Measurements from ENCODE around the gene FNDC3B.

GRCh38 chr3:172029425-172030098 is 9.8 kb upstream of the FNDC3B start:
- TF ChIP-seq MYC (IDR thresholded peaks at IDR 0.05; ENCODE audit: low read depth, low read length): no peak
- TF ChIP-seq EZH2 (IDR thresholded peaks at IDR 0.05; ENCODE audit: borderline replicate concordance, low read depth, low read length, severe bottlenecking): no peak
- no peak for TF ChIP-seq POLR2A (IDR thresholded peaks at IDR 0.05; ENCODE audit: low read depth, low read length)
- TF ChIP-seq, protein P1, sequence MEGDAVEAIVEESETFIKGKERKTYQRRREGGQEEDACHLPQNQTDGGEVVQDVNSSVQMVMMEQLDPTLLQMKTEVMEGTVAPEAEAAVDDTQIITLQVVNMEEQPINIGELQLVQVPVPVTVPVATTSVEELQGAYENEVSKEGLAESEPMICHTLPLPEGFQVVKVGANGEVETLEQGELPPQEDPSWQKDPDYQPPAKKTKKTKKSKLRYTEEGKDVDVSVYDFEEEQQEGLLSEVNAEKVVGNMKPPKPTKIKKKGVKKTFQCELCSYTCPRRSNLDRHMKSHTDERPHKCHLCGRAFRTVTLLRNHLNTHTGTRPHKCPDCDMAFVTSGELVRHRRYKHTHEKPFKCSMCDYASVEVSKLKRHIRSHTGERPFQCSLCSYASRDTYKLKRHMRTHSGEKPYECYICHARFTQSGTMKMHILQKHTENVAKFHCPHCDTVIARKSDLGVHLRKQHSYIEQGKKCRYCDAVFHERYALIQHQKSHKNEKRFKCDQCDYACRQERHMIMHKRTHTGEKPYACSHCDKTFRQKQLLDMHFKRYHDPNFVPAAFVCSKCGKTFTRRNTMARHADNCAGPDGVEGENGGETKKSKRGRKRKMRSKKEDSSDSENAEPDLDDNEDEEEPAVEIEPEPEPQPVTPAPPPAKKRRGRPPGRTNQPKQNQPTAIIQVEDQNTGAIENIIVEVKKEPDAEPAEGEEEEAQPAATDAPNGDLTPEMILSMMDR (IDR thresholded peaks at IDR 0.05; ENCODE audit: extremely low read depth in 1 of 2, insufficient read depth in 1 of 2, low read depth in 1 of 2, low read length in 2 of 2): no peak
- TF ChIP-seq JUN (IDR thresholded peaks at IDR 0.05; ENCODE audit: borderline replicate concordance, insufficient read depth, insufficient read length, low read depth): no peak
- TF ChIP-seq POLR2AphosphoS5 (IDR thresholded peaks at IDR 0.05; ENCODE audit: insufficient read depth, low read depth, low read length): no peak
